ENCODE data around the gene PPP1R2. TPM values are rescaled to one million over a fixed set of nuclear protein-coding genes. Genes with fewer than 3 reads are reported as not detected.
A peak's percentile ranks its signal among the peaks of the same experiment; 100 is the strongest.

PPP1R2 gene
- total and polyA plus RNA-seq, 2 donors from 2014 or later = 34.0 to 49.0 TPM

- H3K27ac ChIP-seq (ENCODE audit: low read depth in 2 of 2, low read length in 2 of 2) = no peak overlapping the region
- intact Hi-C loops (cut with DNase I) = no loop called here
- no peak for DNase-seq
- no peaks in the 10 kb centered on the region for H3K36me3 ChIP-seq (ENCODE audit: control insufficient read depth in 2 of 3, insufficient read depth in 3 of 3, low read length in 3 of 3)
- H3K4me1 ChIP-seq (ENCODE audit: control insufficient read depth in 2 of 3, insufficient read depth in 2 of 3, low read depth in 1 of 3, low read length in 3 of 3) = no peaks in the 10 kb centered on the region
- FAIRE-seq = no peak
- H3K4me3 ChIP-seq (ENCODE audit: low read length in 3 of 3) = no peak overlapping the region
- TF ChIP-seq CTCF (IDR thresholded peaks at IDR 0.05; ENCODE audit: borderline replicate concordance, extremely low read depth, insufficient read depth) = no peak
- no peak overlapping the region for H3K9ac ChIP-seq (ENCODE audit: low read length in 3 of 3)
- no peaks in the 10 kb centered on the region for H3K27me3 ChIP-seq (ENCODE audit: control insufficient read depth, insufficient read depth, low read length)
- H3K9me3 ChIP-seq (ENCODE audit: control insufficient read depth in 2 of 3, insufficient read depth in 1 of 3, low read length in 3 of 3) = no peaks in the 10 kb centered on the region
Observed at GRCh38 chr3:195582947-195583346, 39.8 kb upstream of the PPP1R2 start.

- no peak for FAIRE-seq
- intact Hi-C loops (cut with DNase I) = no loop called here
Observed at GRCh38 chr3:195580744-195581443, 37.8 kb upstream of the PPP1R2 start.

GRCh38 chr3:195579281-195579680 is 36.2 kb upstream of the PPP1R2 start:
- intact Hi-C loops (cut with DNase I) = no loop called here
- Histone ChIP-seq H3K36me3 (ENCODE audit: control insufficient read depth in 2 of 3, insufficient read depth in 3 of 3, low read length in 3 of 3) (no peaks in the 10 kb centered on the region), H3K9ac (ENCODE audit: low read length in 3 of 3) (no peak overlapping the region), H3K9me3 (ENCODE audit: control insufficient read depth in 2 of 3, insufficient read depth in 1 of 3, low read length in 3 of 3) (no peaks in the 10 kb centered on the region), H3K27ac (ENCODE audit: low read depth in 2 of 2, low read length in 2 of 2) (no peak overlapping the region), H3K27me3 (ENCODE audit: control insufficient read depth, insufficient read depth, low read length) (no peaks in the 10 kb centered on the region), H3K4me3 (ENCODE audit: low read length in 3 of 3) (no peak overlapping the region), H3K4me1 (ENCODE audit: control insufficient read depth in 2 of 3, insufficient read depth in 2 of 3, low read depth in 1 of 3, low read length in 3 of 3) (no peaks in the 10 kb centered on the region)
- no peak for FAIRE-seq
- no peak for TF ChIP-seq CTCF (IDR thresholded peaks at IDR 0.05; ENCODE audit: borderline replicate concordance, extremely low read depth, insufficient read depth)
- DNase-seq = no peak

More at GRCh38 chr3:195580744-195581443, 37.8 kb upstream of the PPP1R2 start:
- H3K9me3 ChIP-seq (ENCODE audit: control insufficient read depth in 2 of 3, insufficient read depth in 1 of 3, low read length in 3 of 3) = no peaks in the 10 kb centered on the region
- no peak overlapping the region for H3K9ac ChIP-seq (ENCODE audit: low read length in 3 of 3)
- no peak for TF ChIP-seq CTCF (IDR thresholded peaks at IDR 0.05; ENCODE audit: borderline replicate concordance, extremely low read depth, insufficient read depth)
- H3K4me3 ChIP-seq (ENCODE audit: low read length in 3 of 3) = no peak overlapping the region
- peak in 1 of 5 donors; percentile 8 for DNase-seq
- no peaks in the 10 kb centered on the region for H3K27me3 ChIP-seq (ENCODE audit: control insufficient read depth, insufficient read depth, low read length)
- no peaks in the 10 kb centered on the region for H3K4me1 ChIP-seq (ENCODE audit: control insufficient read depth in 2 of 3, insufficient read depth in 2 of 3, low read depth in 1 of 3, low read length in 3 of 3)
- H3K36me3 ChIP-seq (ENCODE audit: control insufficient read depth in 2 of 3, insufficient read depth in 3 of 3, low read length in 3 of 3) = no peaks in the 10 kb centered on the region
- H3K27ac ChIP-seq (ENCODE audit: low read depth in 2 of 2, low read length in 2 of 2) = no peak overlapping the region
